ENCODE measurements around the gene AP2A1.

DNA sequence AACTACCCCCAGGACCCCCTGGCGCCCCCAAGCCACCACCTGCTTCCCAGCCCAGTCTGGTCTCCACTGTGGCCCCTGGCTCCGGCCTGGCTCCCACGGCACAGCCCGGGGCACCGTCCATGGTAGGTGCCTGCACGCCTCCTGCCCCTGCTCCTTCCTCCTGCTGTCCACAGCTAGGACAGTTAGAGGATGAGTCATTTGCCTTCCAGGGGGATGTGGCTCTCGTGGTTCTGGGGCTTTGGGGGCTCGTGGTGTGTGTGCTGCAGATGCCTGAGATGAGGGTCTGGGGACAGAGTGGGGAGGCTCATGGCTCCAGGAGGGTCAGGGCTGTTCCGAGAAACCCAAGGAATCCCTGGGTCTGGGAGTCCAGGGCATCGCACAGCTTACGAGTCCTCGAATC is 64.0 kb downstream of the AP2A1 start:
- TF ChIP-seq, protein P1, sequence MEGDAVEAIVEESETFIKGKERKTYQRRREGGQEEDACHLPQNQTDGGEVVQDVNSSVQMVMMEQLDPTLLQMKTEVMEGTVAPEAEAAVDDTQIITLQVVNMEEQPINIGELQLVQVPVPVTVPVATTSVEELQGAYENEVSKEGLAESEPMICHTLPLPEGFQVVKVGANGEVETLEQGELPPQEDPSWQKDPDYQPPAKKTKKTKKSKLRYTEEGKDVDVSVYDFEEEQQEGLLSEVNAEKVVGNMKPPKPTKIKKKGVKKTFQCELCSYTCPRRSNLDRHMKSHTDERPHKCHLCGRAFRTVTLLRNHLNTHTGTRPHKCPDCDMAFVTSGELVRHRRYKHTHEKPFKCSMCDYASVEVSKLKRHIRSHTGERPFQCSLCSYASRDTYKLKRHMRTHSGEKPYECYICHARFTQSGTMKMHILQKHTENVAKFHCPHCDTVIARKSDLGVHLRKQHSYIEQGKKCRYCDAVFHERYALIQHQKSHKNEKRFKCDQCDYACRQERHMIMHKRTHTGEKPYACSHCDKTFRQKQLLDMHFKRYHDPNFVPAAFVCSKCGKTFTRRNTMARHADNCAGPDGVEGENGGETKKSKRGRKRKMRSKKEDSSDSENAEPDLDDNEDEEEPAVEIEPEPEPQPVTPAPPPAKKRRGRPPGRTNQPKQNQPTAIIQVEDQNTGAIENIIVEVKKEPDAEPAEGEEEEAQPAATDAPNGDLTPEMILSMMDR (IDR thresholded peaks at IDR 0.05): no peak
- TF ChIP-seq TCF7L2 (IDR thresholded peaks at IDR 0.05; ENCODE audit: low read depth, low read length) (no peak), POLR2AphosphoS5 (IDR thresholded peaks at IDR 0.05; ENCODE audit: low read depth, low read length) (no peak), SIN3A (IDR thresholded peaks at IDR 0.05; ENCODE audit: borderline replicate concordance, insufficient read depth, low read depth, low read length) (no peak)
- TF ChIP-seq, protein P2, sequence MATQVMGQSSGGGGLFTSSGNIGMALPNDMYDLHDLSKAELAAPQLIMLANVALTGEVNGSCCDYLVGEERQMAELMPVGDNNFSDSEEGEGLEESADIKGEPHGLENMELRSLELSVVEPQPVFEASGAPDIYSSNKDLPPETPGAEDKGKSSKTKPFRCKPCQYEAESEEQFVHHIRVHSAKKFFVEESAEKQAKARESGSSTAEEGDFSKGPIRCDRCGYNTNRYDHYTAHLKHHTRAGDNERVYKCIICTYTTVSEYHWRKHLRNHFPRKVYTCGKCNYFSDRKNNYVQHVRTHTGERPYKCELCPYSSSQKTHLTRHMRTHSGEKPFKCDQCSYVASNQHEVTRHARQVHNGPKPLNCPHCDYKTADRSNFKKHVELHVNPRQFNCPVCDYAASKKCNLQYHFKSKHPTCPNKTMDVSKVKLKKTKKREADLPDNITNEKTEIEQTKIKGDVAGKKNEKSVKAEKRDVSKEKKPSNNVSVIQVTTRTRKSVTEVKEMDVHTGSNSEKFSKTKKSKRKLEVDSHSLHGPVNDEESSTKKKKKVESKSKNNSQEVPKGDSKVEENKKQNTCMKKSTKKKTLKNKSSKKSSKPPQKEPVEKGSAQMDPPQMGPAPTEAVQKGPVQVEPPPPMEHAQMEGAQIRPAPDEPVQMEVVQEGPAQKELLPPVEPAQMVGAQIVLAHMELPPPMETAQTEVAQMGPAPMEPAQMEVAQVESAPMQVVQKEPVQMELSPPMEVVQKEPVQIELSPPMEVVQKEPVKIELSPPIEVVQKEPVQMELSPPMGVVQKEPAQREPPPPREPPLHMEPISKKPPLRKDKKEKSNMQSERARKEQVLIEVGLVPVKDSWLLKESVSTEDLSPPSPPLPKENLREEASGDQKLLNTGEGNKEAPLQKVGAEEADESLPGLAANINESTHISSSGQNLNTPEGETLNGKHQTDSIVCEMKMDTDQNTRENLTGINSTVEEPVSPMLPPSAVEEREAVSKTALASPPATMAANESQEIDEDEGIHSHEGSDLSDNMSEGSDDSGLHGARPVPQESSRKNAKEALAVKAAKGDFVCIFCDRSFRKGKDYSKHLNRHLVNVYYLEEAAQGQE (IDR thresholded peaks at IDR 0.05; ENCODE audit: insufficient read depth in 1 of 2, low read depth in 2 of 2, low read length in 1 of 2): no peak

Measured in Panc1 (cell line).